Dermis microvascular lymphatic vessel endothelial cell (primary cell): Measurements from ENCODE around the gene PDCD1LG2. TPM values are rescaled to one million over a fixed set of nuclear protein-coding genes. Genes with fewer than 3 reads are reported as not detected.
"Not testable (repeated sequence)": the region's sequence is repeated elsewhere in the genome, so short reads cannot be mapped to it uniquely, and the experiment has no call there.

Experiments used
- DNase-seq, 2 donors: peaks; one replicate each; pipeline versions ENCODE4 v3.0.0 to v3.0.0-alpha.2; 2010; ENCODE audit warnings: low read depth in 2 of 2
- total RNA-seq: library from RNA; depleted of rRNA; stranded (reverse); fragments of >200 nt; gene quantifications from 2 replicates; pipeline ENCODE4 v1.2.1, GENCODE V29; 2014

PDCD1LG2 gene
- total RNA-seq: 0.51 and 0.77 TPM in 2 replicates

DNA sequence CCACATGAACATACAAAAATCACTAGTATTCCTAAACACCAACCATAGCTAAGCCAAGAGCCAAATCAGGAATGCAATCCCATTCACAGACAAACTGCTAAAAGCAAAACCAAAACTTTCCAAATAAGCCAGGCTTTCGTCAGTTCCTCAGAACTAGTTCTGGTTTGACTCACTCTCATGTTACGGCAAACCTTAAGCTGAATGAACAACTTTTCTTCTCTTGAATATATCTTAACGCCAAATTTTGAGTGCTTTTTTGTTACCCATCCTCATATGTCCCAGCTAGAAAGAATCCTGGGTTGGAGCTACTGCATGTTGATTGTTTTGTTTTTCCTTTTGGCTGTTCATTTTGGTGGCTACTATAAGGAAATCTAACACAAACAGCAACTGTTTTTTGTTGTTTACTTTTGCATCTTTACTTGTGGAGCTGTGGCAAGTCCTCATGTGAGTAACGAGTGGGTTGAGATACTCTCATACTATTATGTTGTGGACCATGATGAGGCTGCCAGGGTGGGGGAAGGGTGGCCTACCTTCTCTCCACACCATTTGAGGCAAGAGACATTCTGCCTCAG, at the start of gene PDCD1LG2:
PDCD1LG2 (plus strand) TSS at position 172 of the 572 bp plus-strand sequence. CDS start 12,016 bp downstream, outside the sequence.
- DNase-seq: peak in 1 of 2 donors; percentile 58

DNA sequence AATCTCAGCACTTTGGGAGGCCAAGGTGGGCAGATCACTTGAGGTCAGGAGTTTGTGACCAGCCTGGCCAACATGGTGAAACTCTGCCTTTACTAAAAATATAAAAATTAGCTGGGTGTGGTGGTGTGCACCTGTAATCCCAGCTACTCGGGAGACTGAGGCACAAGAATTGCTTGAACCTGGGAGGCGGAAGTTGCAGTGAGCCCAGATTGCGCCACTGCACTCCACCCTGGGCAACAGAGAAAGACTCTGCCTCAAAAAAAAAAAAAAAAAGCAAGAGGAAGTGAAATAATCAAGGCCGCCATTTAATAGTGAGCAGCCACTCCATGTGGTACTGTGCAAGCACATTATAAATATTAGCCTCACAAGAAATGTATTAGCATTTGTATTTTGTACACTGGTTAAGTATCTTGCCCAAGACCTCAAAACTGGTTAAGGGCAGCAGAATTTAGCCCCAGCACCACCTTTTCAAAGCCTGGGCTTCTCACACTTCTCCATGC, 45.5 kb upstream of the PDCD1LG2 start:
- DNase-seq: not testable (repeated sequence)

DNA sequence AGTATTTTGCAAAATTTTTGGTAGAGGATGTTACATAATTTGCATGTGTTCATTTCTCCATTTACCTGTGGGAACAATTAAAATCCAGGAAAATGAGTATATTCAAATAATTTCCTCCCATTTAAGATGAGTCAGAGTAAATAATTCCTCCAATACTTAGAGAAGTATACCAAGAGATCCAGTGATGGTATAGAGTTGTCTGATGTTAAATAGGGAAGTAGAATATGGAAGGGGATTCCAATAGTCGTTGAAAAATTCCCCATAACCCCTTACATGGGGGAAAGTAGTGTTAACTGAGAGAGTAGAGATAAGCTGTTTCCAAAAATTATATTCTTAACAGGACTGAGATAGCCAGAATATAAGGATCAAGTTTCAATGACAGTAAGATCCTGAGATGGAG, 44.3 kb upstream of the PDCD1LG2 start:
- DNase-seq: no peak

DNA sequence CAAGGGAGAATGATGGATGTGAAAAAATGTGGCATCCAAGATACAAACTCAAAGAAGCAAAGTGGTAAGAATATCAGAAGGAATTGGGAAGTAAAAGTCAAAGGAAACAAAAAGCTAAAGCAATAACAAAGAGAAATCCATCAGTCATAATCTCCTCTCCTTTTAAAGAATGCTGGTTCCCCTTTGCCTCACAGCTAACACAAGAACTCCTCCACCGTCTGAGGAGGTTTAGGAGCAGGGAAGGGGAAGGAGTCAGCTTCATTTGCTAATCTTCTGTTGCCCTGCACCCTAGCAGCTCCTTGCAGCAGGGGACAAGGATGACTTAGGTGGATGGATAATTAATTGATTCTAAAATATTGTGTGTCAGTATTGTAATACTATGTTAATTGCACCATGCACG, 43.6 kb upstream of the PDCD1LG2 start:
- no peak for DNase-seq

DNA sequence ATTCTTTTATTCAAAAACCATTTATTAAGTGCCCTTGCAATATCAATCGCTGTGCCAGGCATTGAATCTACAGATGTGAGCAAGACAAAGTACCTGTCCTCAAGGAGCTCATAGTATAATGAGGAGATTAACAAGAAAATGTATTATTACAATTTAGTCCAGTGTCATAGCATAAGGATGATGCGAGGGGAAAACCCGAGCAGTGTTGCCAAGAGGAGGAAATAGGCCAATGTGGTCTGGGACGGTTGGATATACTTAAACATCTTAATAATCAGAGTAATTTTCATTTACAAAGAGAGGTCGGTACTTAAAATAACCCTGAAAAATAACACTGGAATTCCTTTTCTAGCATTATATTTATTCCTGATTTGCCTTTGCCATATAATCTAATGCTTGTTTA, 41.5 kb upstream of the PDCD1LG2 start:
- no peak for DNase-seq

DNA sequence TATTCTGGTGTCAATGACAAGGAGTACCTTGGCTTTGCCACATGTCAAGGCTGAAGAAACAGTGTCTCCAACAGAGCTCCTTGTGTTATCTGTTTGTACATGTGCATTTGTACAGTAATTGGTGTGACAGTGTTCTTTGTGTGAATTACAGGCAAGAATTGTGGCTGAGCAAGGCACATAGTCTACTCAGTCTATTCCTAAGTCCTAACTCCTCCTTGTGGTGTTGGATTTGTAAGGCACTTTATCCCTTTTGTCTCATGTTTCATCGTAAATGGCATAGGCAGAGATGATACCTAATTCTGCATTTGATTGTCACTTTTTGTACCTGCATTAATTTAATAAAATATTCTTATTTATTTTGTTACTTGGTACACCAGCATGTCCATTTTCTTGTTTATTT, 40.2 kb upstream of the PDCD1LG2 start:
- no peak for DNase-seq

DNA sequence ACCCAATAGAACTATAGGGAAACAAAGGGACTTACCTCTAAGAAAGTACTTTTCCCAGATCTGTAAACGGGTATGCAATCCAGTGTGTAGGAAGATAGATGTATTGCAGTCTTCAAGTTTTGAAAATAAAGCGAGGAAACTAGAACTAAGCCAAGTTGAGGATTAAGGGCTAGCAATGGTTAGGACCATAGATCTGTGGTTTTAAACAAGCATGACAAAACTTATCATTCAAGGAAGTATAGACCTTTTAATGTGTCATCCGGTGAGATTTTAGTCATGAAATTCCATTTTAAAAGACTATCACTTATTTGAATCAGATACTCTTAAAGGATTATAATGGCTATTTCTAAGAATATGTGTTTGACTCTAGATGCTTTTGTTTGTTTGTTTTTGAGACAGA, 39.5 kb upstream of the PDCD1LG2 start:
- DNase-seq: no peak

DNA sequence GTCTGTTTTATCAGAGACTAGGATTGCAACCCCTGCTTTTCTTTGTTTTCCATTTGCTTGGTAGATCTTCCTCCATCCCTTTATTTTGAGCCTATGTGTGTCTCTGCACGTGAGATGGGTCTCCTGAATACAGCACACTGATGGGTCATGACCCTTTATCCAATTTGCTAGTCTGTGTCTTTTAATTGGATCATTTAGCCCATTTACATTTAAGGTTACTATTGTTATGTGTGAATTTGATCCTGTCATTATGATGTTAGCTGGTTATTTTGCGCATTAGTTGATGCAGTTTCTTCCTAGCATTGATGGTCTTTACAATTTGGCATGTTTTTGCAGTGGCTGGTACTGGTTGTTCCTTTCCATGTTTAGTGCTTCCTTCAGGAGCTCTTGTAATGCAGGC, 34.7 kb upstream of the PDCD1LG2 start:
- not testable (repeated sequence) for DNase-seq

DNA sequence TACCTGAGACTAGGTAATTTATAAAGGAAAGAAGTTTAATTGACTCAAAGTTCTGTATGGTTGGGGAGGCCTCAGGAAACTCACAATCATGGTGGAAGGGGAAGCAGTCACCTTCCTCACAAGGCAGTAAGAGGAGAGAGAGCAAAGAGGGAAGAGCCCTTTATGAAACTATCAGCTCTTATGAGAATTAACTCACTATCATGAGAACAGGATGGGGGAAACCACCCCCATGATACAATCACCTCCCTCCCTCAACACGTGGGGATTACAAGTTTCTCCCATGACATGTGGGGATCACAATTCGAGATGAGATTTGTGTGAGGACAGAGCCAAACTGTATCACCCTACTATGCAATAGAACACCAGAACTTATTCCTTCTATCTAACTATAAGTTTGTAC, 32.1 kb upstream of the PDCD1LG2 start:
- no peak for DNase-seq

DNA sequence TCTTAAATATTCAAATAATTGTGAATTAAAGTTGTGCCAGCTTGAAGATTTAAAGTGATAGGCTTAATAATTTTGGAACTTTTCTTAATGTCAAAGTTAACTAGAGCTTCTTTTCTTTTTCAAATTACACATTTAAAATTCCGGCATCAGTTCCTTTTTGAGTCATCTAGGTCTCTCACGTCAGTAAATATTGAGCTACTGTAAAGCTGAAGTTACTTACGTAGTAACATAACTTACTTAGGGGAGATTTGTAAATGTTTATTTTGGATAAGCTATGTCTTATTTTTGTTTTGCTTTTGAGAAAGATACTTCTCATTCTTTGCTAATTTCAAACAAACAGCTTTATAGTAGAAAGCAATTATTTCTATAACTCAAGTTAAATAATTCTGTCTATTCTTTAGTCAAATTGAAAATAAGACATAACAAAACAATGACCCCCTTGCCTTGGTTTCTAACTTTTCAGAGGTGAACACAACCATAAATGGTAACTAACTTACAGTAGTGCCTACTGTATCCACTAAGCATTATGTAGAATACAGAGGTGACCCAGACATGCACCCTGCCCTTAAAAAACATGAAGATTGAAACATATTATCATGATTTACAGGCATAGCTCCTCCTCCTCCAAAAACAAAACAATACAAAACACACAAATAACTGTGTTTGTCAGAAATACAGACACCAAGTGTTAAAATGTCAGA, 30.2 kb upstream of the PDCD1LG2 start:
- DNase-seq: no peak

DNA sequence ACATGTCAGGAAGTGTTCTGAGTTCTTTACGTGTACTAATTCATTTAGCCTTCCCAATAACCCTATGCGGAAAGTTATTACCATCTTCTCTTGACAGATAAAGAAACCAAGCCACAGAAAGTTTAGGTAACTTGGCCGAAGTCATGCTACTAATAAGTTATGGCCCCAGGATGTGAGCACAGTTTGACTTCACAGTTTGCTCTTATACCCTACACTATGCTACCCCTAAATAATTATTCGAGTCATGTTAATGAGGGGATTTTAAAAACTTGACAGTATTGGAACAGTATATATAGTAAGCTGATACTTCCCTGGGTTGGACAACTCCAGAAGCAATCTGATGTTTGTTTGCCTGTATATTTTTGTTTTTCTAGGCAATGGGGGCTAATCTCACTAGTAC, 29.4 kb upstream of the PDCD1LG2 start:
- no peak for DNase-seq

DNA sequence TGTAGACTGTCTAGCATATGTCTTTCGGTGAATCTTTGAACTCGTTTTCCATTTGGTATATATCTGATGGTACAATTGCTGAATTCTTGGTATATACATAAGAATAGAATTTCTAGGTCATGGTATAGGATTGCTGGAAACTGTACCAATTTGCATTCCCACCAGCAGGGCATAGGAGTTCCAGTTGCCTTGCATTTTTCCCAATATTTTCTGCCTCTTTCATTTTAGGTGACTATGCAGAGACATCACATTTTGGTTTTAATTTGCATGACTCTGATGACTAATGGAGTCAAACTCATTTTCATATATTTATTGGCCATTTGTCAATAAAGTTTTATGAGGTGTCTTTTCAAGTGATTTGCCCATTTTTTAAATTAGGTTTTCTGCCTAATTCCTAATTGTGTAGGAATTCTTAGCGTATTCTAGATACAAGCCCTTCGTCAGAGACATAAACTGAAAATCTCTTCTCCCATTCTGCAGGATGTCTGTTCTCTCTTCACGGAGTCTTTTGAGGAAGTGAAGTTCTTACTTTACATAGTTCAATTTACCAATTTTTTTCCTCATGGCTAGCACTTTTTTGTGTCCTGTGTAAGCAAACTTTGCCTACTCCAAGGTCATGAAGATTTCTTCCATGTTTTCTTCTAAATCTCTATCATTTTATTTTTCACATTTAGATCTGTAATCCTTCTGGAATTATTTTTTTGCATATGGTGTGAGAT, 28.9 kb upstream of the PDCD1LG2 start:
- no peak for DNase-seq

DNA sequence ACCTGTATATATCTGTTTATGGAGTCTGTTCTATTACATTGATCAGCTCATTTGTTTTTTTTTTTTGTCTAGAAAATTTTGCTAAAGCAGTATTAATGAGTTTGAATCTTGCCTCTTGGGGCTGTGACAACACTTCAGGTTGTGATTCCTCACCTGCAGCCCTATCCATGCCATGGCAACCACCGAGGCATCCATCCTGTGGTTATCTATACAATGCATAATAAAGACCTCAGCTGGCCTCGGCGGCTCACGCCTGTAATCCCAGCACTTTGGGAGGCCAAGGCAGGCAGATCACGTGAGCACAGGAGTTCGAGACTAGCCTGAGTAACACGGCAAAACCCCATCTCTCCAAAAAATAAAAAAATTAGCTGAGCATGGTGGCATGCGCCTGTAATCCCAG, 28.1 kb upstream of the PDCD1LG2 start:
- no peak for DNase-seq

DNA sequence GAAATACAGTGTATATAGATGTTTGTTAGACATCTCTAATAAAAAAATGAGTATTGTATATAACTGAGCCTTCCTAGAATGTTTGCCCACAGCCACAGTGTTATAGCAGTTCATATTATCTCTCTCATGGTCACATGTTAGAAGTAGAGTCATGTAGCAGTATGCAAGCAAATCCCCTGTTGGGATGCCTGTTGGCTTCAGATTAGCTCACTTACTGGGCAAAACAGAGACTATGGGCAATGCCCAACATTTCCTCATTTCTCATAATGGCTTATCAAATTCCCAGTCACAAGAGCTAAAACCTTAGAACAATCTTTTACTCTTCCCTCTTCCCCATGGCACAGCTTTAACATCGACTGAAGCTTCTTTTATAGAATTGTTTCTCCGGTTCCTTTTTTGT, 27.0 kb upstream of the PDCD1LG2 start:
- DNase-seq: no peak

DNA sequence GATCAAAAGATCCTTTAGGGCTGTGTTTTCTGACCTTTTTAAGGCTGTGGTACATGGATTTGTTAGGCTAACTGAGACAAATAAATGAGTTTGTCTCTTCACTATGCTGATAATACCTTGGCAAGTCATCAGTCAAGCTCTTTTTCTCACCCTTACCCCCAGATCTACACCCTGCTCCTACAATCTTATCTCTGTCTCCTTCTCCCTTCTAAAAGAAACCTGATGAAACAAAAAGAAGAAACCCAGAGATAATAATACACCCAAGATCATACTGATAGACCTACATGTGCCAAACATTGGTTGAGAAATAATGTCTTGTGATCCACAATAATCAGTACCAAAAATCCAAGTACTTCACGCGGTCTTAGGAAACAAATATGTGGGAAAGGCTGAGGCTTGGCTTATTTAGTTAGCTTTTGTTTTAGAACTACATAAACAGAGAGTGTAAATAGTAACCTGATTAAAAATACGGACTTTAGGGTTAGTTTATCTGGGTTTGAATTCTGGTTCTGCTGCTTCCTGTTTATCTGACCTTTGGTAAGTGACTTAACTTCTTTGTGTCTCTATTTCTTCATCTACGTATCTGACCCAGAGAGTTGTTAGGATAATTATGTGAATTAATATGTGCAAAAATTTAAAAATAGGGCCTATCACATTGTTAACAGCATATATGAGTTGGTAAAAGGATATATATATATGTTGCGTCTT, 24.8 kb upstream of the PDCD1LG2 start:
- DNase-seq: peak in 1 of 2 donors; percentile 30

DNA sequence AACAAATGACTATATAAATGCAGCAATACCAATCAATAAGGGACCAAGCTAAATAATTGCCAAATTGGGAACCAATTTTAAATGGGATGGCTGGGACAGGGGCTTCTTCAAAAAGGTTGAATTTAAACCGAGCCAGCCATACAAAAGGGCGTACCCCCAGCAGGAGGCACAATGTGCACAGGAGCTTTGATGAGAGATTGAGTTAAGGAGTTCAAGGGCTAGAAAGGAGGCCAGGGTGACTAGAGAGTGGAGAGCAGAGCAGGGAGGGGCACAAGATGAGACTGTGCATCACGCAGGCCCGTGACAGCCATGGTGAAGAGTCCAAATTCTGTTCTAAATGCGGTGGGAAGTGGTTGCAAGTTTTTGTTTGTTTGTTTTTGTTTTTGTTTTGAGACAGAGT, 23.3 kb upstream of the PDCD1LG2 start:
- no peak for DNase-seq

DNA sequence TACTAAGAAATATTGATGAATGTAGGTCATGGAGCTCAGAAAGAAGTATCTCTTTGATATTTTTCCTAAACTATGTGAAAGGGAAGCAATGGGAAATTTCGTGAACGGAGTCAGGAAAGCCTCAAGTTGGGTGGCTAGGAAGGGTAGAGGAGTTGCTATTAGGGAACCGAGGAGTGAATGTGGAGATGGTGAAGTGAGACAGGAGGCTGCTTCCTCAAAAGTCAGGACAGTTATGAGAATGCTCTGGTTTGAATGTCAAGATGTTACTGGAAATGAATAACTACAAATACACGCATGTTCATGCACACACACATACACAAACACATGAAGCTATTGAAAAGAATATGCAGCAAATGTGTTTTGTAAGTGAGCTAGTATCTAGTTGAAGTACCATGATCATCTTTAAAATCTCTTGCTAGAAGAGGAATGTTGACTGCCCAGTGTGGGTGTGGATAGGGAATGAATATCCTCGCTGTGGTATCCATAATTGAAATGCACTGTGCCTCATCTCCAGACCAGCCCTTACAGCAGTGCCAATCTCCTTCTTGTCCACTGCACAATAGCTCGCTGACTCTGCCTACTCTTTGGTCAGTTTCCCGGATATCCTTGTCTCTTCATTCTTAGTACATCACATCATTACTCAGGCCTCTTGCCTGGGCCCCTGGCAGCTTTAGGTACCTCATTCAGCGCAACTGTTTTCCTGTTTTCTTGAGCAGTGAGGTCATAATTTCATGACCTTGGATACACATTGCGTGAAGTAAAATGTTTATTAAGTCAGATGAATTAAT, 21.9 kb upstream of the PDCD1LG2 start:
- peak in 1 of 2 donors; percentile 83 for DNase-seq

DNA sequence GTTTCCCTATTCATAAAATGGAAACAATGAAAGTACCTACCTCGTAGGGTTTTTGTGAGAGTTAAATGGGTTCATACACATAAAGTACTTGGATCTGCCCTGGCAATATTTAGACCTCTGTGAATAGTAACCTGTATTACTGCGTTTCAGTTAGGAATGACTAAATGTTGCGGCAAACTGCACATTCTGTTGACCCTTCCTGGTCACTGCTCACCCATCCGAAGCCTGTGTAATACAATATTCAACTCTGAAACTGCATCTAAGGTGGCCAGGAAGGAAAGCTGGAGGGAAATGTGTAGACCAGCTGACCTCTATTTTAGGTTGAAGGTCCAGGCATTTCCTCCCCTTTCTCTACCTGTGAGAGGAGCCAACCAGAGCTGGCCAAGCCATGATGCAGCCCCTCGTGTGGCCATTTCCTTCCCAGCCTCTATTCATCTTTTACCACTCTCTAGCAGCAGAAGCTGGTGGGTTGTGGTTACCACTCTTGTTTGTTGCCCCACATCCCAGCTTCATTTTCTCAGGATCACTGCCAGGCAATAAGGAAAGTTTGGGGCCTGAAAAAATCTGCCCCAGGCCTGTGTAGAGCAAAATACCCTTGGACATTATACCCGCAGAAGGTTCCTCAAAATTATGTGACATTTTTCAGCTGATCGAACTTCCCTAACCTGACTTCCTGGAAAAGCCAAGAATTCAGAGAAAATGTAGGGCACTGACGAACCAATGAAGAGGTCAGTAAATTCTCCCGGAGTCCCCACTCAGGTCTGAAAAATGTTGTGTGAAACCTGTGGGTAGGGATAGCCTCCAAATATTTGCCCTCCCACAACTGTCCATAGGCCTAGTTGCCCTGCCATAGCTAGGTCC, 20.5 kb upstream of the PDCD1LG2 start:
- peak; percentile 55 to 89 for DNase-seq

DNA sequence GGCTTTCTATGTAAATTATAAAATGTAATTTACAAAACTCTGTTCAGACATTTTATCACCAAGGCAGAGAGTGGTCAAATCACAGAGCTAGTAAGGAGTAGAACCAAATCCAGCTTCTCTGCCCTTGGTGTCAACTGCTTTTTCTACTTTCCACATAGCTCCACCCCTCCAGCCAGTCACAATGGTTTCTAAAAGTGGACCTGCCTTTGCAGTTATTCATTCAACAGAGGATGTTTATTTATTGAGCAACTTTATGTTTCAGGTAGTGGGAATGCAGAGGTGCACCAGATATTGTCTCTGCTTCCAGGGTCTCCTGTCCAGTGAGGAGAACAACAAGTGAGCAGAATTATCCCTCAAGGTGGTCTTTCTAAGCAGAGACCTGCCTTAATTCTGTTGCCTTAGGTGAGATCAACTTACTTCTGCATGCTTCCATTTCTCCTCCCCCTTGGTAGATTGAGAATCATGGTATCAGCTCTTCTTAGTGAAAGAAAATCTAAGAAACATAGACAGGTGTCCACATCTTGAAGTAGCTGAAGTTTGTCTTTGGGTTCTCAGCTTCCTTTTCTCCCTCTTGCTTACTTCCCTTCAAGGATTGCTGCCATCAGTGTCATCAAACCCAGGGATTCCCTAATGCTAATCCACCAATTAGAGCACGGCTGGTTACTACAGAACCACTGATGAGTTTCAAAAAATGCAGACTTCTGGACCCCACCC, 17.2 kb upstream of the PDCD1LG2 start:
- DNase-seq: peak in 1 of 2 donors; percentile 29
